HuH-7.5 (cell line): ENCODE data around the gene DPH5.
A peak's percentile ranks its signal among the peaks of the same experiment; 100 is the strongest.
"Not testable (repeated sequence)": the region's sequence is repeated elsewhere in the genome, so short reads cannot be mapped to it uniquely, and the experiment has no call there.

Experiments used
- DNase-seq: peaks from one replicate; pipeline ENCODE4 v3.0.0; 2011; ENCODE audit warnings: low spot score

The DPH5 gene

GRCh38 chr1:100982793-100983192 is 42.8 kb downstream of the DPH5 start:
- DNase-seq: no peak

GRCh38 chr1:100979631-100980030 is 46.0 kb downstream of the DPH5 start:
- DNase-seq: no peak

- DNase-seq: no peak
Measured at GRCh38 chr1:100976936-100977335, 48.6 kb downstream of the DPH5 start.

- DNase-seq: no peak
Measured at GRCh38 chr1:100972185-100972584, 53.4 kb downstream of the DPH5 start.

GRCh38 chr1:100971021-100971420 is 54.6 kb downstream of the DPH5 start:
- DNase-seq: no peak

- no peak for DNase-seq
Measured at GRCh38 chr1:100969327-100969726, 56.3 kb downstream of the DPH5 start.

GRCh38 chr1:100968621-100969020 is 57.0 kb downstream of the DPH5 start:
- no peak for DNase-seq

- DNase-seq: no peak
Measured at GRCh38 chr1:100960098-100960497, 65.5 kb downstream of the DPH5 start.

GRCh38 chr1:100959502-100960060 is 66.0 kb downstream of the DPH5 start:
- DNase-seq: no peak

GRCh38 chr1:100955322-100955721 is 70.3 kb downstream of the DPH5 start:
- no peak for DNase-seq

GRCh38 chr1:100953960-100954730 is 71.4 kb downstream of the DPH5 start:
- no peak for DNase-seq

GRCh38 chr1:100952970-100953369 is 72.6 kb downstream of the DPH5 start:
- not testable (repeated sequence) for DNase-seq

- DNase-seq: no peak
Measured at GRCh38 chr1:100952104-100952745, 73.4 kb downstream of the DPH5 start.

- DNase-seq: no peak
Measured at GRCh38 chr1:100950781-100951180, 74.8 kb downstream of the DPH5 start.

GRCh38 chr1:100950337-100950736 is 75.2 kb downstream of the DPH5 start:
- DNase-seq: no peak

GRCh38 chr1:100949515-100950158 is 75.9 kb downstream of the DPH5 start:
- DNase-seq: peak; percentile 11

- DNase-seq: not testable (repeated sequence)
Measured at GRCh38 chr1:100948721-100949405, 76.7 kb downstream of the DPH5 start.

- not testable (repeated sequence) for DNase-seq
Measured at GRCh38 chr1:100947816-100948215, 77.8 kb downstream of the DPH5 start.

GRCh38 chr1:100946064-100946463 is 79.5 kb downstream of the DPH5 start:
- not testable (repeated sequence) for DNase-seq

- no peak for DNase-seq
Measured at GRCh38 chr1:100943533-100943932, 82.1 kb downstream of the DPH5 start.

- no peak for DNase-seq
Measured at GRCh38 chr1:100942304-100943046, 83.1 kb downstream of the DPH5 start.
